GM12873 (cell line): ENCODE measurements around the gene CCDC197.

Experiments
- CTCF ChIP-seq: IDR thresholded peaks from 2 replicates; pipeline ENCODE4 v1.5.1; 2012; ENCODE audit warnings: low read depth, mild to moderate bottlenecking, moderate library complexity, low read length, control low read depth; ENCODE audit not compliant: insufficient read depth; ENCODE audit errors: missing control alignments

CCDC197 gene

GRCh38 chr14:93997082-93997481 lies at the start of gene CCDC197:
CCDC197 (plus strand) TSS chr14:93997301; CDS start chr14:93998132, 831 bp downstream.
- no peak for TF ChIP-seq CTCF

- TF ChIP-seq CTCF = no peak
Observed at GRCh38 chr14:93949511-93950075, 47.5 kb upstream of the CCDC197 start.

- no peak for TF ChIP-seq CTCF
Observed at GRCh38 chr14:93950948-93951634, 46.0 kb upstream of the CCDC197 start.

- TF ChIP-seq CTCF = no peak
Observed at GRCh38 chr14:93951635-93952540, 45.2 kb upstream of the CCDC197 start.

DNA sequence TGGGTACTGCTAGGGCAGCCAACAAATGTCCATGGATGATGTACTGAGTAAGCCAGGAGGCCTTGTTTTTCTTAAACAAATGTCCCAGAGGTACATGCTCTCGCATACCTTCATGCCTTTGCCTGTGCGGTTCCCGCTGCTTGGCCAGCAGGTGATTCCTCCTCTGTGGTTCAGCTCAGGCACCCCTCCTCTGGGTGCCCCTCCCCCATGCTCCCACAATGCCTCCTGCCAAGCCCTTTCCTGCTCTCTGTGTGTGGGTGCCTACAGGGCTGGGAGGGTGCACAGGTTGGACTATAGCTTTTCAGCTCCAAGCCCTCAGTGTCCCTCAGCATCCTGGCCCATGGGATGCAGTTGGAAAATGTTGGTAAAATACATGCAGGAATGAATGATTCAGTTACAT lies 44.3 kb upstream of the CCDC197 start:
- no peak for TF ChIP-seq CTCF

DNA sequence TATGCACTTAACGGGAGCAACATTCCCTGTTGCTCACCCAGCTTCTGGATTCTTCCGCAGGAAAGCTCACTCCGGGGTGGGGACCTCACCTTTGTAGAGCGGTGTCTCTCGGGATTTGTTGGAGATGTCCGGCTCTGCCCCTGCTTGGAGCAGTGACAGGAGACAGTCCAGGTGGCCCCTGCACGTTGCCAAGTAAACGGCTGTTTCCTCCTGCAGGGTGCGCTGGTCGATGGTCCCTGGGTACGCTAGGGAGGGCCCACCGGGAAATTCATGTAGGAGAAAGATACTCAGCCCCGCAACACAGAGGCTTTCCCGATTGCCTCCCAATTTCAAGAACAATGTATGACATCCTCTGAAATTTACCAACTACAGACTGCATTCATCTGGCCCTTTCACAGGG lies 43.8 kb upstream of the CCDC197 start:
- no peak for TF ChIP-seq CTCF
